Activated CD4-positive, alpha-beta T cell treated with anti-CD3 and anti-CD28 coated beads, Interleukin-2, amount 10 ng/mL, durations not matched to agents 7 days and 5 days (primary cell): ENCODE data around the gene TAF11L5. TPM values are rescaled to one million over a fixed set of nuclear protein-coding genes. Genes with fewer than 3 reads are reported as not detected.
"Not testable (repeated sequence)": the region's sequence is repeated elsewhere in the genome, so short reads cannot be mapped to it uniquely, and the experiment has no call there.

Experiments used
- CTCF ChIA-PET: fragments of 350-600 bp; sonication (Branson Sonifier 250); formaldehyde crosslinking; loops from one replicate; lab custom pipeline; 2021; ENCODE audit warnings: antibody characterized with exemption; lab: Charles Lee
- POLR2A ChIA-PET: fragments of 350-600 bp; sonication (Branson Sonifier 250); formaldehyde crosslinking; loops from one replicate; lab custom pipeline; 2021; ENCODE audit warnings: antibody characterized with exemption; lab: Charles Lee
- DNase-seq: peaks from one replicate; pipeline ENCODE4 v3.0.0-alpha.2; 2020
- H3K27ac Mint-ChIP-seq: one replicate; pipeline ENCODE4 v1.8.0; 2021; ENCODE audit warnings: mild to moderate bottlenecking, moderate library complexity, mixed read lengths
- H3K27me3 Mint-ChIP-seq: one replicate; pipeline ENCODE4 v1.8.0; 2021; ENCODE audit warnings: mixed read lengths
- H3K36me3 Mint-ChIP-seq: one replicate; pipeline ENCODE4 v1.8.0; 2021; ENCODE audit warnings: low read depth, mixed read lengths
- H3K4me1 Mint-ChIP-seq: one replicate; pipeline ENCODE4 v1.8.0; 2021; ENCODE audit warnings: mixed read lengths
- H3K4me3 Mint-ChIP-seq: one replicate; pipeline ENCODE4 v1.8.0; 2021; ENCODE audit warnings: mild to moderate bottlenecking, moderate library complexity, mixed read lengths
- H3K9me3 Mint-ChIP-seq: one replicate; pipeline ENCODE4 v1.8.0; 2021; ENCODE audit warnings: mixed read lengths
- total RNA-seq, 2 experiments: library from RNA; stranded (reverse); gene quantifications; one replicate each; pipeline ENCODE4 v1.2.3, GENCODE V29; 2021

The TAF11L5 gene
- total RNA-seq, 2 experiments from 2014 or later = not detected

DNA sequence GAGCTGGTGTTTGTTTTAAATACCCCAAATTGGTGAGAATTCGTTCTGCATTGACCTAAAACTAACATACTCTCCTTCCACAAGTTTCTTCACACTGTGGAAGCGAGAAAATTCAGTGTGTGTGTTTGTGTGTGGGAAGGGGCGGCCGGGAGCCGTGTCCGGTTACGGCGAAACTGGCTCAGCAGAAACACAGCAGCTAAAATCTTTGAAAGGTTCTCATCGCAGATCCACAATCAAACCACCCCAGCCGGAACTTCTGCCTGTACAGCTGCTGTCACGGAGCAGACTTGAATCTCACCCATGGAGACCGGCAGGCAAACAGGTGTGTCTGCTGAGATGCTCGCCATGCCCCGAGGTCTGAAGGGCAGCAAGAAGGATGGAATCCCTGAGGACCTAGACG, 7.0 kb upstream of the TAF11L5 start, which contains the start of gene TAF11L3:
TSS of gene TAF11L3 (plus strand) at position 301 of the 400 bp plus-strand sequence.
- H3K9me3 Mint-ChIP-seq, POLR2A ChIA-PET, H3K36me3 Mint-ChIP-seq, H3K27me3 Mint-ChIP-seq, H3K4me3 Mint-ChIP-seq, H3K4me1 Mint-ChIP-seq, H3K27ac Mint-ChIP-seq, DNase-seq, CTCF ChIA-PET: not testable (repeated sequence)

DNA sequence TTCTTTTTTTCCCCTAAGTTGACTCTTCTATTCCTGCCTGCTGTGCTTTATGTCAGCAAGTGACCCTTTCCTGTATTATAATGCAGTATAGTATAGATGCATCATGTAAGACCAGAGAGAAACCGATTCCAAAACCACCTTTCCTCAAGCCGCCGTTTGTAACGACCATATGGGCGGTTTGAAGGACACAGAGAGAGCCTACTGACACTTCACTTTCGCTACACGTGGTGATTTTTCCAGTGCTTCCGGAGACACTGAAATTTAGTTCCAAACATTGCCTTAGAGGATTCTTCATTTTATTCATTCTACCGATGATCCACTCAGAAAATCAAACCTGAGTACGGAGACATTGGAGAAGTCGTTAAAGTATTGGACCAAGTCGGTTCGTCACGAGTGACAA, 5.5 kb upstream of the TAF11L5 start:
- H3K4me3 Mint-ChIP-seq, H3K36me3 Mint-ChIP-seq, H3K27me3 Mint-ChIP-seq, POLR2A ChIA-PET, H3K27ac Mint-ChIP-seq, CTCF ChIA-PET, H3K4me1 Mint-ChIP-seq, H3K9me3 Mint-ChIP-seq: not testable (repeated sequence)
- DNase-seq = peak; percentile 40

DNA sequence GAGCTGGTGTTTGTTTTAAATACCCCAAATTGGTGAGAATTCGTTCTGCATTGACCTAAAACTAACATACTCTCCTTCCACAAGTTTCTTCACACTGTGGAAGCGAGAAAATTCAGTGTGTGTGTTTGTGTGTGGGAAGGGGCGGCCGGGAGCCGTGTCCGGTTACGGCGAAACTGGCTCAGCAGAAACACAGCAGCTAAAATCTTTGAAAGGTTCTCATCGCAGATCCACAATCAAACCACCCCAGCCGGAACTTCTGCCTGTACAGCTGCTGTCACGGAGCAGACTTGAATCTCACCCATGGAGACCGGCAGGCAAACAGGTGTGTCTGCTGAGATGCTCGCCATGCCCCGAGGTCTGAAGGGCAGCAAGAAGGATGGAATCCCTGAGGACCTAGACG, 3.5 kb upstream of the TAF11L5 start, which contains the start of gene TAF11L4:
TSS of gene TAF11L4 (plus strand) at position 301 of the 400 bp plus-strand sequence.
- POLR2A ChIA-PET, H3K4me3 Mint-ChIP-seq, H3K36me3 Mint-ChIP-seq, H3K27me3 Mint-ChIP-seq, H3K9me3 Mint-ChIP-seq, H3K4me1 Mint-ChIP-seq, DNase-seq, CTCF ChIA-PET, H3K27ac Mint-ChIP-seq: not testable (repeated sequence)

DNA sequence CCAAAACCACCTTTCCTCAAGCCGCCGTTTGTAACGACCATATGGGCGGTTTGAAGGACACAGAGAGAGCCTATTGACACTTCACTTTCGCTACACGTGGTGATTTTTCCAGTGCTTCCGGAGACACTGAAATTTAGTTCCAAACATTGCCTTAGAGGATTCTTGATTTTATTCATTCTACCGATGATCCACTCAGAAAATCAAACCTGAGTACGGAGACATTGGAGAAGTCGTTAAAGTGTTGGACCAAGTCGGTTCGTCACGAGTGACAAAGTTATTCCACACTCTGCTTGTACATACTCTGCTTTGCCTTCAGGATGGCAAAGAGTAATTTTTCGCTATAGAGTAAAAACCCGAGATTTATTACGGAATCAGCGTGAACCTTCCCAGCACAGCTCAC, 1.5 kb downstream of the TAF11L5 start:
- CTCF ChIA-PET, H3K4me1 Mint-ChIP-seq, H3K4me3 Mint-ChIP-seq, H3K9me3 Mint-ChIP-seq, POLR2A ChIA-PET, H3K27me3 Mint-ChIP-seq, H3K27ac Mint-ChIP-seq, H3K36me3 Mint-ChIP-seq: not testable (repeated sequence)
- DNase-seq = peak; percentile 17

DNA sequence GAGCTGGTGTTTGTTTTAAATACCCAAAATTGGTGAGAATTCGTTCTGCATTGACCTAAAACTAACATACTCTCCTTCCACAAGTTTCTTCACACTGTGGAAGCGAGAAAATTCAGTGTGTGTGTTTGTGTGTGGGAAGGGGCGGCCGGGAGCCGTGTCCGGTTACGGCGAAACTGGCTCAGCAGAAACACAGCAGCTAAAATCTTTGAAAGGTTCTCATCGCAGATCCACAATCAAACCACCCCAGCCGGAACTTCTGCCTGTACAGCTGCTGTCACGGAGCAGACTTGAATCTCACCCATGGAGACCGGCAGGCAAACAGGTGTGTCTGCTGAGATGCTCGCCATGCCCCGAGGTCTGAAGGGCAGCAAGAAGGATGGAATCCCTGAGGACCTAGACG, 3.3 kb downstream of the TAF11L5 start, which contains the start of gene TAF11L6:
TSS of gene TAF11L6 (plus strand) at position 301 of the 400 bp plus-strand sequence.
- H3K36me3 Mint-ChIP-seq, H3K27me3 Mint-ChIP-seq, H3K9me3 Mint-ChIP-seq, CTCF ChIA-PET, DNase-seq, H3K4me1 Mint-ChIP-seq, POLR2A ChIA-PET, H3K27ac Mint-ChIP-seq, H3K4me3 Mint-ChIP-seq: not testable (repeated sequence)

Other genes starting within 250 kb of the TAF11L5 start
- gene TAF11L2, start 27.0 kb upstream of the TAF11L5 start, total RNA-seq = not detected
- not detected for gene TAF11L3, start 6.9 kb upstream of the TAF11L5 start, total RNA-seq
- gene TAF11L4, start 3.4 kb upstream of the TAF11L5 start, total RNA-seq = not detected
- gene TAF11L6, start 3.4 kb downstream of the TAF11L5 start, total RNA-seq = not detected
- gene TAF11L7, start 60.5 kb downstream of the TAF11L5 start, total RNA-seq = not detected
- not detected for gene TAF11L8, start 65.7 kb downstream of the TAF11L5 start, total RNA-seq
- not detected for gene TAF11L9, start 69.2 kb downstream of the TAF11L5 start, total RNA-seq
- not detected for gene TAF11L10, start 72.6 kb downstream of the TAF11L5 start, total RNA-seq
- not detected for gene TAF11L11, start 78.9 kb downstream of the TAF11L5 start, total RNA-seq
- not detected for gene TAF11L12, start 85.2 kb downstream of the TAF11L5 start, total RNA-seq
- not detected for gene TAF11L13, start 106.9 kb downstream of the TAF11L5 start, total RNA-seq
- gene TAF11L14, start 109.2 kb downstream of the TAF11L5 start, total RNA-seq = not detected